NB4 (cell line): ENCODE data around the gene LRRC32.

ENCODE experiments used
- DNase-seq: peaks from one replicate; pipeline ENCODE4 v3.0.0; 2010; ENCODE audit warnings: low read depth
- H3K4me3 ChIP-seq: one replicate; pipeline ENCODE4 v1.5.1; 2011; ENCODE audit warnings: mild to moderate bottlenecking, low read depth, low read length, moderate library complexity
- CTCF ChIP-seq: IDR thresholded peaks from one replicate; pipeline ENCODE4 v1.5.1; 2012; ENCODE audit warnings: low read depth, low read length
- MYC ChIP-seq: IDR thresholded peaks from 2 replicates; pipeline ENCODE4 v1.6.1; 2011; ENCODE audit warnings: low read depth, low read length
- POLR2A ChIP-seq: IDR thresholded peaks from 2 replicates; pipeline ENCODE4 v1.6.1; 2011; ENCODE audit warnings: mild to moderate bottlenecking; ENCODE audit not compliant: insufficient read length; ENCODE audit errors: extremely low read depth
- TF ChIP-seq, protein P1 (sequence below): IDR thresholded peaks from 2 replicates; pipeline ENCODE4 v1.6.1; 2011; ENCODE audit warnings: low read depth, low read length

The LRRC32 gene

DNA sequence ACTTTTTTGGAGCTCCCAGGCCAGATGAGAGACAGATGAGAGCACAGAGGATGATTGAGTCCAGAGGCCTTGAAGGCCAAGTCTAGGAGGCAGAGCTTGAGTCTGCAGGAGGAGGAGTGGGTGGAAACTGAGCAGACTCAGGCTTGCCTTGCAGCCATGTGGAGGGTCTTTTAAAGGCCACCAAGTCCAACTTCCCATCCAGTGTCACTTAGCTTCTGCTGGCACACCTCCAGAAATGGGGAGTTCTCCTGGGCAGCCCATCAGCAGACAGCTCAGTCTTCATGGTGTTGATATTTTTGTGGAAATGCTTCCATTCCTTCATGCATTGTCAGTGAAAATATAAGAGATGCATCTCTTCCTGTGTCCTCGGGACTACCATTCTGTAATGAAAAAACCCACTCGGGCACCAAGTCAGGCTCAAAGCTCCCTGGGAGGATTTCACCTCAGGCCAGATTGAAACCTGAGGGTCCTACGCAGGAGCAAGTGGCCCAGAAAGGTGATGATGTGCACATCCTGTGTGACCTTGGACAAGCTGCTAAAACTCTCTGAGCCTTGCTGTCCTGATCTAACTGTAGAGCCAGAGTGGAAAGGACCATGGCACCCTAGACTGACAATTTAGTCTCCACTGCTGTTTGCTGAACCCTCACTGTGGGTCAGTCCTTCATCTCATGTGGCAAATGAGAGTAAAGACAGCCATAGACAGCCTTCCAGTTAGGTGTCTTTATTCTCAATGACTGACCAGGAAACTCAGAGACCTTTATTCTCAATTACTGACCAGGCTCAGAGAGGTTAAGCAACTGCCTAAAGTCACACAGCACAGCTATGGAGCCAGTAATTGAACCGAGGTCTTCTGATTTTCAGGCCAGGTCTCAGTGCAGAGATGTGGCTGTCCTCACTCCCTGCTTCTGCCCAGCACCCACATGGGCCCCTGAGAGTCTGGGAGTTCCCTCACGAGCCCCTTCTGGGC, 2.9 kb upstream of the LRRC32 start:
- DNase-seq = no peak
- TF ChIP-seq CTCF (no peak), POLR2A (no peak), MYC (no peak)
- TF ChIP-seq, protein P1, sequence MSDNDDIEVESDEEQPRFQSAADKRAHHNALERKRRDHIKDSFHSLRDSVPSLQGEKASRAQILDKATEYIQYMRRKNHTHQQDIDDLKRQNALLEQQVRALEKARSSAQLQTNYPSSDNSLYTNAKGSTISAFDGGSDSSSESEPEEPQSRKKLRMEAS = no peak
- no peak overlapping the region for H3K4me3 ChIP-seq

DNA sequence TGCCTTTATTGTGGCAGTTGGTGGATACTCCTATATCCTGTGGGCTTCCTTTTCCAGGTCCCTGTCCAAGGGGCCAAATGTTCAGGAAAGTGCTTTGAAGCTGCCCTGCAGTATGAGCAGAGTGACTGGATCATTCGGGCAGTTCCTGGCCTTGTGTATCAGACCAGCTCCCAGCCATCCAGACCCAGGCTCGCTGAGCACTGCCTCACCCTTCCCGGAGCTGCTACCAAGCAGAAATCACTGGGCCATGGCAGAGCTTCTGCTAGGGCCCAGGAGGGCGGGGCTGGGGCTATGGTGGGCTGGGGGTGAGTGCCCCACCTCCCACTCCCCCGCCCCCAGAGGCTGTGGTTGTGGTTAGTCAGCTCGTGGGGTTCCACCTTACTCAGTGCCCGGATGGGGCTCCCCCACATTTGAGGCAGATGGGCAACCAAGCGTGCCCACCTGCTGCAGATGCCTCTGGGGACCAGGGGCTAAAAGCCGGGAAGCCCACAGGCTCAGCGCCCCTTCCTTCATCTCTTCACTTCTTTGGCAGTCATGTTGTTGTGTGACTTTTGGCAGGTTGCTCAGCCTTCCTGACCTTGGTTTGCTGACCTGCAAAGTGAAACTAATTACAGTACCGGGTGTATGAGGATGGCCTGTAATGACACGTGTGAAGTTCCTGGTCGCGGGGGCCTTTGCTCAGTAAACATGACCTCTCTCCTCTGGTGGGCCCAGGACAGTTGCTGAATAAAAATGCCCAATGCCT, 2.1 kb upstream of the LRRC32 start:
- no peak overlapping the region for H3K4me3 ChIP-seq
- TF ChIP-seq, protein P1 = 0 out of 2 replicates have a peak, but pooled peaks have one; percentile 33
- TF ChIP-seq MYC (no peak), POLR2A (no peak)
- DNase-seq = peak; percentile 49

DNA sequence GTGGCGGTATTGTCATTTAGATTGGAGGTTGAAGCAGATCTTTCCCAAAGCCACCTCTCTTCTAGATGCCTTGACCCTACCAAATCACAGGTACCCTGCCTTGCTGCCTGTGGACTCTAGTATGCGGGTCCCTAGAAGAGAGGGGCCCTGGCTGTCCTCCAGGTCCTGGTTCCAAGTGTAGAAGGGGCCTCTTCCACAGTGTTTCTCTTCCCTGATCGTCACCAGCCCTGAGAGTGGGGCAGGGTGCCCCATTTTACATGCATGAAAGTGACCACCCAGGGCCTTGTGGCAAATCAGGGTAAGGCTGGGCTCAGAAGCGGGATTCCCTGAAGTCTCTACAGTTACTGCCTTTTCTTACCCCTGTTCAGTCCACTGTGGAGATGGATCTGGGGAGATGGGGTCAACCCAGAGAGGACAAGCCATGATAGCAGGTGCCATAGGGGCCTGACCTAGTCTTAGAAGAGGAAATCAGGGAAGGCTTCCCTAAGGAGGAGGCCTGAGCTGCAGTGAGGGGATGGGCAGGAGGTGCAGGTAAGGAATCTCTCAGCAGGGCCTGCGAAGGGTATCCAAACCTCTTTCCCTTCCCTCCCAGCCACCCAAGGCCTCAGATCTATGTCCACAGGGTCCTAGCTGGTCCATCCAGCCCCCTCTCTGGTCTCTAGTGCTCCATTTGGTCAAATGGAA, 1.2 kb upstream of the LRRC32 start:
- TF ChIP-seq POLR2A = no peak
- TF ChIP-seq, protein P1 = no peak
- TF ChIP-seq CTCF = no peak
- TF ChIP-seq MYC = no peak
- no peak overlapping the region for H3K4me3 ChIP-seq
- DNase-seq = no peak

GRCh38 chr11:76671237-76671592, 668 bp upstream of the LRRC32 start:
- no peak for DNase-seq
- H3K4me3 ChIP-seq = no peak overlapping the region
- TF ChIP-seq CTCF = no peak
- TF ChIP-seq, protein P1 = no peak
- no peak for TF ChIP-seq MYC
- TF ChIP-seq POLR2A = no peak

DNA sequence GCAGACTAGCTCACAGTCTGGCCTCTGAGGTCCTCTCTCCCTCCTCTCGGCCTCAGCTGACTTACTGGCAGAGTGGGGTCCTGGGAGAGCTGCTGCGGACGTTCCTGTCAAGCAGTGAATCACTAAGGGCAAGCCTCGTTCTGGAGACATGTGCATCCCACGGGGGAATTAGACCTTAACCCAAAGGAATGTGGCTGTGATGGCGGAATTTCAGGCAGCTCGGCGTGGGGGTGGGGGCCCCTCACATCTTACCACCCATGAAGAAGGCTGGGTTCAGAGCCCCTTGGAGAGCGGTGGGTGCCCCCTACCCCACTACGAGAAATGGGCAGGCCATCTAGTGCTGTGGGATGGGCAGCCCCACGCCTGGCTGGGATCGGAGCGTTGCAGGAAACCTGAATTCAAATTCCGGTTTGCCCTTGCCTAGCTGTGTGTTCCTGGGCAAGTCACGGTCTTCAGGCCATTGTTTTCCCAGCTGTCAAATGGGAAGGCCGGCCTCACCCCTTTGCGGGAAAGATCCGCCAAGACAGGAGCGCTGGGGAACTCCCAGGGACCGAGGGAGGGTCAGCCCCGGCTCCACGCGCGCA, 554 bp downstream of the LRRC32 start:
- TF ChIP-seq MYC = no peak
- no peak for DNase-seq
- H3K4me3 ChIP-seq = no peak overlapping the region

DNA sequence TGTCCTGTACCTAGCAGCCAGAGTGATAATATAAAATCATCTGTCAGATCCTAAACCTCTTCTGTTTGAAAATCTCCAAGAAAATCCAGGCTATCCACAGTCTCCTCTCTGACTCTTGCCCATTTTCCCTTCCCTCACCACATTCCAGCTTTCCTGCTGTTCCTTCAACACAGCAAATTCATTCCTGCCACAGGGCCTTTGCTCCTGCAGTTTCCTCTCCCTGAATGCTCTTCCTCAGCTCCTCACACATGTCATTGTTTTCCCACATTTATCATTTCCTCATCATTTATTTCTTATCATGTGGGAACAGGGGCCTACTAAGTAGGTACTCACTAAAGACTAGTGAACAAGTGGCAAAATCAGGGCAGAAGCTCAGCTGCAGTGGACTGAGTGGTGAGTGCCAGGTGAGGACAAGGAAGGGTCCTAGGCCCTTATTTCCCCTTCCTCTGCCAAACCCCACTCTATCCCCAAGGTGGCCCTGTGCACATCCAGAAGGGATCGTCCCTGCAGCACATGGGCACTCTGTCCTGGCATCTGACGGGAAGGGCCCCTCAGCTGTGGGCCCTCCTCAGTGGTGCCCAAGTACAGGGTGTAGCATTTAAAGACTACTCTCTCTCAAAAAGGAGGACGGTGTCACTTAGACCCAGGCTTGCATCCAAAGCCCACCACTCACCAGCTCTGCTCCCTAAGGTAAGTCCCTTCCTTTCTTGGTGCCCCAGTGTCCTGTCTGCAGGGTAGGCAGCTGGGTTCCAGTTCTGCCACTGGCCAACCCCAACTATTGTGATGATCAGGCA, 2.0 kb downstream of the LRRC32 start:
- TF ChIP-seq MYC (no peak), CTCF (no peak), POLR2A (no peak)
- TF ChIP-seq, protein P1 = no peak
- DNase-seq = no peak
- H3K4me3 ChIP-seq = no peak overlapping the region
